IMR-90 (cell line): ENCODE results near the gene SEL1L2. TPM values are rescaled to one million over a fixed set of nuclear protein-coding genes. Genes with fewer than 3 reads are reported as not detected.

Source experiments
- ATAC-seq: fragments of 200-7000 bp; cut with Tn5 transposase; 2 replicates; pipeline ENCODE4 v1.9.1; 2020; ENCODE audit warnings: low read depth, mild to moderate bottlenecking, moderate library complexity
- BruUV-seq: library from RNA; stranded (reverse); fragments of 400-500 nt; replicated peaks from 2 replicates; lab custom pipeline; 2021; lab: Mats Ljungman, UMichigan
- CTCF ChIA-PET: fragments of 300-600 bp; formaldehyde crosslinking; extraction: SDS; loops from one replicate; lab custom pipeline; 2021; ENCODE audit warnings: antibody characterized with exemption; lab: Yijun Ruan, JAX
- POLR2A ChIA-PET: fragments of 300-600 bp; sonication (Branson Sonifier 250); formaldehyde crosslinking; loops from one replicate; lab custom pipeline; 2022; ENCODE audit warnings: antibody characterized with exemption; ENCODE audit not compliant: unreplicated experiment; lab: Charles Lee
- DNase-seq: peaks from one replicate; pipeline ENCODE4 v3.0.0; 2013
- H2AFZ ChIP-seq: replicated peaks from 2 replicates; pipeline ENCODE3; 2013; ENCODE audit warnings: low read length, mild to moderate bottlenecking; ENCODE audit not compliant: poor library complexity
- H2AK5ac ChIP-seq: 2 replicates; pipeline ENCODE4 v1.6.1; 2013; ENCODE audit warnings: low read depth, low read length, inconsistent platforms
- H2AK9ac ChIP-seq: replicated peaks from 2 replicates; pipeline ENCODE3; 2013; ENCODE audit warnings: mild to moderate bottlenecking, low read depth, low read length, moderate library complexity; ENCODE audit not compliant: poor library complexity
- H2BK120ac ChIP-seq: 2 replicates; pipeline ENCODE4 v1.6.1; 2013; ENCODE audit warnings: low read depth, low read length, inconsistent platforms
- H2BK15ac ChIP-seq: 3 replicates; pipeline ENCODE4 v1.6.1; 2013; ENCODE audit warnings: low read depth, low read length, inconsistent platforms
- H2BK20ac ChIP-seq: 2 replicates; pipeline ENCODE4 v1.6.1; 2013; ENCODE audit warnings: low read depth, mild to moderate bottlenecking, inconsistent platforms, low read length, moderate library complexity
- H2BK5ac ChIP-seq: 2 replicates; pipeline ENCODE4 v1.6.1; 2013; ENCODE audit warnings: mild to moderate bottlenecking, low read depth, low read length, inconsistent platforms; ENCODE audit not compliant: poor library complexity, severe bottlenecking
- H3K14ac ChIP-seq: replicated peaks from 2 replicates; pipeline ENCODE4 v1.6.1; 2013; ENCODE audit warnings: low read depth, low read length, inconsistent platforms
- H3K18ac ChIP-seq: 2 replicates; pipeline ENCODE4 v1.6.1; 2013; ENCODE audit warnings: low read depth, low read length, control low read depth
- H3K23ac ChIP-seq: 2 replicates; pipeline ENCODE4 v1.6.1; 2013; ENCODE audit warnings: low read depth, low read length, inconsistent platforms
- H3K27ac ChIP-seq: 2 replicates; pipeline ENCODE4 v1.5.1; 2013; ENCODE audit warnings: mild to moderate bottlenecking, control low read depth, low read length; ENCODE audit not compliant: insufficient read depth
- H3K27me3 ChIP-seq: 2 replicates; pipeline ENCODE4 v1.6.1; 2013; ENCODE audit warnings: low read length; ENCODE audit not compliant: control insufficient read depth, insufficient read depth
- H3K36me3 ChIP-seq: 2 replicates; pipeline ENCODE4 v1.6.1; 2013; ENCODE audit warnings: low read length, mixed read lengths; ENCODE audit not compliant: control insufficient read depth, insufficient read depth
- H3K4ac ChIP-seq: 2 replicates; pipeline ENCODE4 v1.6.1; 2013; ENCODE audit warnings: low read depth, low read length, inconsistent platforms
- H3K4me1 ChIP-seq: 2 replicates; pipeline ENCODE4 v1.6.1; 2013; ENCODE audit warnings: low read length, mixed read lengths; ENCODE audit not compliant: control insufficient read depth, insufficient read depth
- H3K4me2 ChIP-seq: 2 replicates; pipeline ENCODE4 v1.6.1; 2013; ENCODE audit warnings: low read depth, mild to moderate bottlenecking, control low read depth, low read length, moderate library complexity
- H3K4me3 ChIP-seq: 2 replicates; pipeline ENCODE4 v1.5.1; 2013; ENCODE audit warnings: low read depth, mild to moderate bottlenecking, control low read depth, low read length, moderate library complexity; ENCODE audit not compliant: insufficient read depth
- H3K56ac ChIP-seq: 2 replicates; pipeline ENCODE4 v1.6.1; 2013; ENCODE audit warnings: low read length, inconsistent platforms; ENCODE audit not compliant: insufficient read depth; ENCODE audit errors: extremely low read depth
- H3K79me1 ChIP-seq, 2 experiments: 2 replicates each; pipeline ENCODE4 v1.6.1; 2013; ENCODE audit warnings: low read length in 2 of 2, inconsistent platforms in 1 of 2, low read depth in 1 of 2
- H3K9ac ChIP-seq: 2 replicates; pipeline ENCODE4 v1.6.1; 2013; ENCODE audit warnings: low read depth, low read length, control low read depth
- H3K9me1 ChIP-seq: 2 replicates; pipeline ENCODE4 v1.6.1; 2013; ENCODE audit warnings: low read length, inconsistent platforms; ENCODE audit not compliant: insufficient read depth
- H3K9me3 ChIP-seq: 2 replicates; pipeline ENCODE4 v1.6.1; 2013; ENCODE audit warnings: low read length; ENCODE audit not compliant: control insufficient read depth, insufficient read depth
- H4K20me1 ChIP-seq: 2 replicates; pipeline ENCODE4 v1.6.1; 2013; ENCODE audit warnings: low read length, inconsistent platforms; ENCODE audit not compliant: insufficient read depth
- H4K5ac ChIP-seq: 2 replicates; pipeline ENCODE4 v1.6.1; 2013; ENCODE audit warnings: mild to moderate bottlenecking, low read depth, low read length, control low read depth
- H4K8ac ChIP-seq, 2 experiments: 2 replicates each; pipeline ENCODE4 v1.6.1; 2013; ENCODE audit warnings: low read depth in 2 of 2, low read length in 2 of 2, control low read depth in 1 of 2, inconsistent platforms in 1 of 2
- H4K91ac ChIP-seq: 2 replicates; pipeline ENCODE4 v1.6.1; 2013; ENCODE audit warnings: low read depth, low read length, inconsistent platforms; ENCODE audit not compliant: insufficient read depth
- BHLHE40 ChIP-seq: fragments of 150-350 bp; IDR thresholded peaks from 2 replicates; pipeline ENCODE4 v1.6.1; 2016; ENCODE audit warnings: mild to moderate bottlenecking, low read depth, low read length
- CEBPB ChIP-seq: IDR thresholded peaks from 2 replicates; pipeline ENCODE4 v1.6.1; 2012; ENCODE audit warnings: low read depth, low read length, improper control_type of control experiment
- CHD1 ChIP-seq: IDR thresholded peaks from 2 replicates; pipeline ENCODE4 v1.6.1; 2012; ENCODE audit warnings: low read depth, low read length, improper control_type of control experiment
- CTCF ChIP-seq: conservative IDR thresholded peaks from 2 replicates; pipeline ENCODE4 v1.5.1; 2012; ENCODE audit warnings: mild to moderate bottlenecking, low read depth, low read length, improper control_type of control experiment
- ELK1 ChIP-seq: fragments of 150-350 bp; IDR thresholded peaks from 2 replicates; pipeline ENCODE4 v1.6.1; 2016; ENCODE audit warnings: low read depth, mild to moderate bottlenecking, low read length, moderate library complexity, borderline replicate concordance
- FOS ChIP-seq: fragments of 150-350 bp; IDR thresholded peaks from 2 replicates; pipeline ENCODE4 v1.6.1; 2016; ENCODE audit warnings: low read depth, low read length
- MAFK ChIP-seq: IDR thresholded peaks from 2 replicates; pipeline ENCODE4 v1.6.1; 2012; ENCODE audit warnings: low read depth, low read length, improper control_type of control experiment
- MAZ ChIP-seq: IDR thresholded peaks from 2 replicates; pipeline ENCODE4 v1.6.1; 2012; ENCODE audit warnings: low read depth, mild to moderate bottlenecking, low read length, improper control_type of control experiment, moderate library complexity, borderline replicate concordance
- MXI1 ChIP-seq: IDR thresholded peaks from 2 replicates; pipeline ENCODE4 v1.6.1; 2012; ENCODE audit warnings: low read depth, mild to moderate bottlenecking, low read length, moderate library complexity, borderline replicate concordance
- NFE2L2 ChIP-seq: fragments of 150-350 bp; IDR thresholded peaks from 2 replicates; pipeline ENCODE4 v1.6.1; 2016; ENCODE audit warnings: low read depth, mild to moderate bottlenecking, low read length
- POLR2A ChIP-seq: IDR thresholded peaks from 2 replicates; pipeline ENCODE4 v1.6.1; 2012; ENCODE audit warnings: mild to moderate bottlenecking, low read depth, low read length
- RAD21 ChIP-seq: IDR thresholded peaks from 2 replicates; pipeline ENCODE4 v1.6.1; 2012; ENCODE audit warnings: low read length, improper control_type of control experiment
- RCOR1 ChIP-seq: IDR thresholded peaks from 2 replicates; pipeline ENCODE4 v1.6.1; 2012; ENCODE audit warnings: mild to moderate bottlenecking, low read length, improper control_type of control experiment; ENCODE audit not compliant: insufficient replicate concordance
- RFX5 ChIP-seq: IDR thresholded peaks from 2 replicates; pipeline ENCODE4 v1.8.0; 2012; ENCODE audit warnings: low read depth, mild to moderate bottlenecking, low read length, moderate library complexity
- SMC3 ChIP-seq: fragments of 150-350 bp; IDR thresholded peaks from 2 replicates; pipeline ENCODE4 v1.6.1; 2016; ENCODE audit warnings: low read depth, mild to moderate bottlenecking, antibody characterized with exemption, low read length, moderate library complexity
- USF2 ChIP-seq: fragments of 150-350 bp; IDR thresholded peaks from 2 replicates; pipeline ENCODE4 v1.6.1; 2017; ENCODE audit warnings: mild to moderate bottlenecking, antibody characterized with exemption, low read length, low read depth
- WGBS, 2 experiments: methylation state at CpG; one replicate each; pipeline versions ENCODE4 v1.1.5 to v1.1.7; 2013; ENCODE audit warnings: missing lambda C conversion rate in 2 of 2; ENCODE audit not compliant: insufficient read length in 1 of 2; ENCODE audit errors: extremely low coverage in 2 of 2; 5-methylcytosine and 5-hydroxymethylcytosine counted together
- dilution Hi-C: fragments of 300-500 bp; cut with HindIII; formaldehyde crosslinking; loops from one replicate; pipeline ENCODE4 v1.14.3; 2018; ENCODE audit warnings: low sequenced_read_pairs; ENCODE audit not compliant: unreplicated experiment
- in situ Hi-C: fragments of 300-500 bp; cut with MboI; formaldehyde crosslinking; loops from 3 replicates; pipeline ENCODE4 v1.14.3; 2019; ENCODE audit warnings: low sequenced_read_pairs, inconsistent platforms, mixed read lengths
- intact Hi-C: fragments of 100-400 bp; cut with micrococcal nuclease; formaldehyde crosslinking; loops from 2 replicates; pipeline ENCODE4 v1.10.0; 2022
- polyA plus RNA-seq, 3 experiments: library from polyadenylated mRNA; depleted of rRNA; stranded (reverse); fragments of >200 nt; gene quantifications; 2 replicates each; pipeline ENCODE4 v1.2.3, GENCODE V29; 2012; ENCODE audit warnings: low replicate concordance in 1 of 3
- total RNA-seq: library from RNA; depleted of rRNA; stranded (reverse); fragments of >200 nt; gene quantifications from 2 replicates; pipeline ENCODE4 v1.2.3, GENCODE V29; 2012

Gene SEL1L2
- total and polyA plus RNA-seq, 2 of the 4 experiments (the other 2 are of a cell fraction): not detected

GRCh38 chr20:13857961-13858360, 132.5 kb downstream of the SEL1L2 start:
- no peak overlapping the region for H4K91ac ChIP-seq
- no peak for TF ChIP-seq NFE2L2
- TF ChIP-seq CEBPB: no peak
- TF ChIP-seq ELK1: no peak
- TF ChIP-seq MAFK: no peak
- no peak for TF ChIP-seq MAZ
- no peak for TF ChIP-seq SMC3
- TF ChIP-seq POLR2A: no peak
- TF ChIP-seq USF2: no peak
- no peak for TF ChIP-seq CTCF
- no peak for TF ChIP-seq FOS
- TF ChIP-seq MXI1: no peak
- no peak for TF ChIP-seq RAD21
- no peak for TF ChIP-seq BHLHE40
- no peak for TF ChIP-seq RCOR1
- TF ChIP-seq RFX5: no peak
- no peak for TF ChIP-seq CHD1
- DNase-seq (no peak), ATAC-seq (no peak)
- no peak overlapping the region for H2AK9ac ChIP-seq
- no peak overlapping the region for H3K56ac ChIP-seq
- no peaks in the 10 kb centered on the region for H3K79me1 ChIP-seq
- no peaks in the 10 kb centered on the region for H3K9me1 ChIP-seq
- H3K14ac ChIP-seq: no peak overlapping the region
- no peak overlapping the region for H3K4me2 ChIP-seq
- no peaks in the 10 kb centered on the region for H3K27me3 ChIP-seq
- H2BK5ac ChIP-seq: no peak overlapping the region
- H2AFZ ChIP-seq: no peak overlapping the region
- H3K4me3 ChIP-seq: no peak overlapping the region
- CTCF ChIA-PET: interaction anchor here (1.1 kb wide), 1 partner anchor 11 kb away, joined by 4 read pairs; no protein-coding TSS in a partner anchor
- no peak overlapping the region for H2AK5ac ChIP-seq
- no peak overlapping the region for H3K23ac ChIP-seq
- POLR2A ChIA-PET: no interaction called here
- WGBS, 2 experiments: 70% methylated on average over 2 of the region's 7 CpGs; no CpG with 5 or more reads in 1 of the 2 experiments
- no peak overlapping the region for H4K8ac ChIP-seq
- H3K4ac ChIP-seq: no peak overlapping the region
- H3K18ac ChIP-seq: no peak overlapping the region
- H3K27ac ChIP-seq: no peak overlapping the region
- H3K36me3 ChIP-seq: no peaks in the 10 kb centered on the region
- in situ Hi-C loops (no loop called here), intact Hi-C loops (no loop called here), dilution Hi-C loops (no loop called here)
- H2BK20ac ChIP-seq: no peak overlapping the region
- no peak overlapping the region for H4K5ac ChIP-seq
- no peaks in the 10 kb centered on the region for H3K9me3 ChIP-seq
- no TSS peak for BruUV-seq
- H4K20me1 ChIP-seq: no peaks in the 10 kb centered on the region
- no peaks in the 10 kb centered on the region for H3K4me1 ChIP-seq
- no peak overlapping the region for H2BK15ac ChIP-seq
- H3K9ac ChIP-seq: no peak overlapping the region
- no peak overlapping the region for H2BK120ac ChIP-seq
